ENCODE data around the gene CCDC6.

DNA sequence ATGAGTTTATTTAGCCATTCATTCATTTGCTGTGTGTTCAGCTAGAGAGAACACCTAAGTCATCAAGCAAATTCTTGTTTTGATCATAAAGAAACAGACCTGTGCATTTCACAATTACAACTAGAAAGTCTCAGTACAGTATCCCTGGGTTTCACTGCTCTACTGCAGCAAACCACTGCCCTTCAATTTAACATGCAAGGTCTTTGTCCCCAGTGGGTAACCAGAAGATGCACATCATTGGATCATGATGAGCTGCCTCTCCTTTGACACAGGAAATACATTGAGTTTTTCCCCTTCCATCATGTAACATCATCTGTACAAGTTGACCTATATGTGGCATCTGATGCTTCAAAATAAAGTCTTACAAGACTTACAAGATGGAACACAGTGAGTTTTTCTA lies 82.6 kb downstream of the CCDC6 start:
- TF ChIP-seq RNF2 (IDR thresholded peaks at IDR 0.05; ENCODE audit: borderline replicate concordance, low read depth, low read length, missing control alignments, poor library complexity, severe bottlenecking) (no peak), TBP (IDR thresholded peaks at IDR 0.05; ENCODE audit: low read depth, low read length) (no peak), NRF1 (IDR thresholded peaks at IDR 0.05; ENCODE audit: low read depth, low read length) (no peak)
- TF ChIP-seq, protein P1, sequence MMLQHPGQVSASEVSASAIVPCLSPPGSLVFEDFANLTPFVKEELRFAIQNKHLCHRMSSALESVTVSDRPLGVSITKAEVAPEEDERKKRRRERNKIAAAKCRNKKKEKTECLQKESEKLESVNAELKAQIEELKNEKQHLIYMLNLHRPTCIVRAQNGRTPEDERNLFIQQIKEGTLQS (IDR thresholded peaks at IDR 0.05; ENCODE audit: insufficient read depth, low read depth, low read length), result no peak

Data from H1 (cell line).